Left renal pelvis (tissue), 4 donors: ENCODE results near the gene WWOX. TPM values are rescaled to one million over a fixed set of nuclear protein-coding genes. Genes with fewer than 3 reads are reported as not detected.

Source experiments
- DNase-seq, 4 donors: peaks; one replicate each; pipeline ENCODE4 v3.0.0-alpha.2; 2013; ENCODE audit warnings: low read depth in 4 of 4, low spot score in 3 of 4
- polyA plus RNA-seq, 4 donors: library from polyadenylated mRNA; unstranded; fragments of 120-200 nt; gene quantifications; one replicate each; pipeline ENCODE4 v1.2.1, GENCODE V29; 2013; ENCODE audit not compliant: insufficient read length in 4 of 4

Gene WWOX
- polyA plus RNA-seq, 4 donors, result 19.6 to 43.2 (median 39.7) TPM

GRCh38 chr16:79158337-79158736 is 1058.9 kb downstream of the WWOX start:
- DNase-seq, result no peak

GRCh38 chr16:79159261-79160049 is 1060.0 kb downstream of the WWOX start:
- DNase-seq, result no peak

DNA sequence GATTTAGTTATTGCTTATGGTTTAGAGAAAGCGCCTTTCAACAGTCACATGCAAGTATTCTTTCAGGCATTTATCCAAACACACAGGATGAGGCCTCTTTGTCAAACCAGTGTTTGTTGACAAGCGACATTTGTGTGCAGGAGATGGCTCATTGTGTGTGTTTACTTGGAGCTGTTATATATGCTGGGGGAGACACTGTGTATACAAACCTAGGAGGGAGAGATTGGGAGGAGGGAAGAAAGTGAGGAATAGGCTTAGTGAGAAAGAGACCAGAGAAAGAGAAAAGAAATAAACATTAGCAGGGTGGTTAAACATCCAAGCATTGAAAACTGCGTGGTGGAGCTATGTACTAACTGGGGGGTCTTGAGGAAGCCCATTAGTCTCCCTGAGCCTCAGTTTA is 1063.5 kb downstream of the WWOX start:
- no peak for DNase-seq

GRCh38 chr16:79163691-79164387 is 1064.4 kb downstream of the WWOX start:
- no peak for DNase-seq

DNA sequence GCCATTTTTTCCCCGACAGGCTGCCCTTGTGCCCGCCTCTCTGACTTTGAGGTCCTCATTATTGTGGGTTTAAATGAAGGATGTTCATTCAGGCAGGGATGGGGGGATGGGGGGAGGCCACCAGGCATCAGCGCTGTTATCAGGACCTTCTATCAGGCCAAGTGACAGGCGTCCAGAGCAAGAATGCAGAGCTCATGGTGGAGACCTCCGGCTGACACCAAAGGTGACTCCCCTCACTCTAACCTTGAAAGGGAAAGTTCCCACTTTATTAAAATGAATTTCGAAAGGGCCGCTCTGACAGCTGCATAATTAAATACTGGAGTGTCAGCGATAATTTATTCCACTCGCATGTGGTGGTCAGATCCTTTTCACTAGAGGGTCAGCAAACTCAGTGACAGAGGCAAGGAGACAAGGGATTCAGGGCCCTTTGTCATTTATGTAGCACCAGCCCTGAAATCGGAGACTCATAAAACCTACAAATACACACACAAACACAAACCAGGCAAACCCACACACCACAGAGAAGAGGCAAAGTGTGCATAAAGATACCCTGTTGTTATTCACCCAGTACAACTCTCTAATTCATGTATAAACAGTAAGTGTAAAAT is 1065.0 kb downstream of the WWOX start:
- DNase-seq, result no peak

- no peak for DNase-seq
Observed at GRCh38 chr16:79165079-79165478, 1065.6 kb downstream of the WWOX start.

DNA sequence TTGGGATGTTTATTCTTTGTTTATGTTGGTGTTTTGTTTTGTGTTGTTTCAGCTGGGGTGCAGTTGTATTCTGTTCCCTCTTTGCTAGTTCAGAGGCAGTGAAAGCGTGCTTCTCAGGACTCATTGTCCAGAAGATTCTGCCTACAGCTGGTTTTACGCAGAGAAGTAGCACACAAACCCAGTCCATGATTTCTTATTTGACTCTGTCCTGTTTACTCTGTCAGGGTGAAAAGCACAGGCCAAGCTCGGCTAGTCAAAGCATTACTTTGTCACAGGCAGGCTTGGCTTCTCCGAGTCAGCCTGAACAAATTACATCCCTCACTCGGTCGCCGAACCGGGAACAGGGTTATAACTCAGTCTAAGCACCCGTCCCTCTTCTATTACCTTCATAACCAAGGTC is 1066.1 kb downstream of the WWOX start:
- DNase-seq, result peak in 3 of 4 donors; percentile 39 to 55 (median 42)

DNA sequence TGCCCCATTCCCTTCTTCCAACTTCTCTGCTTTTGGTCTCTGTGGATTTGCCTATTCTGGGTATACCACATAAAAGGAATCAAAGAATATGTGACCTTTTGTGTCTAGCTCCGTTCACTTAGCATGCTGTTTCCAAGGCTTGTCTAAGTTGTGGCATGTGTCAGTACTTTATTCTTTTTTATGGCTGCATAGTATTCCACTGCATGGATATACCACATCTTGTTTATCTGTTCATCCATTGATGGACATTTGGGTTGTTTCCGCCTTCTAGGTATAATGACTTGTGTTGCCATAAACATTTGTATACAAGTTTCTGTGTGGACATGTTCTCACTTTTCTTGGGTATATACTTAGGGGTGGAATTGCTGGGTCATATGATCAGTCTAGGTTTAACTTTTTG is 1068.4 kb downstream of the WWOX start:
- DNase-seq, result no peak

DNA sequence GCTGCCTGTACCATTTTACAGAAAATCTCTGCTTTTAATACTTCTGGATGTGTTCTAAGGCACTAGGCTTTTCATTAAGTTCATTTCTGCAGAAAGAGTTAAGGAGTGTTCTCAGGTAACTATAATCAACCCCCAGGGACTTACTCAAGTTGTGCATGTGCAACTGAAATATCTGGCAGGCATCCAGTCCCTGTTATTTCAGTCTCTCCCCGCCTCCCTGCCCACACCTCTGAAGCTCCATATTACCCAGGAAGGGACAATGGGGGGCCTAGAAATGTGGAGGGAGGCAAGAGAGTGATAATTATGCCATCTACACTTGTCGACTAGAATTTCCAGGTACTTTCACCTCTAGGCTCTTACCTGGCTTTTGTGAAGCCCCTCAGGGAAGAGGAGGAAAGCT is 1068.9 kb downstream of the WWOX start:
- no peak for DNase-seq

GRCh38 chr16:79169239-79169638 is 1069.8 kb downstream of the WWOX start:
- DNase-seq, result no peak

- DNase-seq, result no peak
Observed at GRCh38 chr16:79170555-79171246, 1071.2 kb downstream of the WWOX start.

DNA sequence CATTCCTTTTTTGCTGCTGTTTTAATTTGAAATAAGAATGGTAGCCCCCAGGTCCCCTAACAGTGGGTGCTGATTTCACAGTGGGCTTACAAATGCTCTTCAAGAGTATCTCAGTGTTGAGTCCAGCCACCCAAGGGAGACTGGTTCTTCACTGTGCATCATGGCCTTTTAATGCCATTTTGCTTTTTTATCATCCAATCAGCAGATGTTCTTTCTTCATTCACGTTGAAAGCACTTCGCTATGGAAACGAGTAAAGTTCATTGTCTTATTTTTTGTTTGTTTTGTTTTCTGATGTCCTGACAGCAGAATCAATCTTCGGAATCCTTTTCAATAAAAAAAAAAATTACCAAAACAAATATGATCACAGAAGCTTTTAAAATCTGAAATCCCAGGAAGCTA is 1072.0 kb downstream of the WWOX start:
- DNase-seq, result no peak

GRCh38 chr16:79171931-79172705 is 1072.7 kb downstream of the WWOX start:
- peak in 1 of 4 donors; percentile 27 for DNase-seq

- DNase-seq, result no peak
Observed at GRCh38 chr16:79172976-79173500, 1073.6 kb downstream of the WWOX start.

- no peak for DNase-seq
Observed at GRCh38 chr16:79173919-79174318, 1074.5 kb downstream of the WWOX start.

GRCh38 chr16:79175286-79176057 is 1076.0 kb downstream of the WWOX start:
- no peak for DNase-seq

DNA sequence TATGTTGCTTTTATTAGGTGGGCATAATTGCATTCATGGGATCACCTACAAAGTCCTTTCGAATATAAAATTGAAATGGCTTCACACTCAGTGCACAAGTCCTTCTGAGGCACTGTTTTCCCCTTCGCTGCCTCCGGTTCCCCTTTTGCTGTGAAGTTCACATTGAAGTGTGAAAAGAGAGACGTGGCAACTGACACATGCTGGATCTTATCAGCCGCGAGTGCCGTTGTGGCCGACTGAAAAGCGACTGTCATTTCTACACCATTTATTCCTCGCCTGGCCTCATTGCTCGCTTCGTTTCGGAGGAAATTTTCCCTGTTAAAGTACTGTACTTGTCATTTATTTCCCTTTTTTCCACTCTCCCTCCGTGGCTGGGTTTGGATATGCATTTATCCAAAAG is 1077.6 kb downstream of the WWOX start:
- no peak for DNase-seq

DNA sequence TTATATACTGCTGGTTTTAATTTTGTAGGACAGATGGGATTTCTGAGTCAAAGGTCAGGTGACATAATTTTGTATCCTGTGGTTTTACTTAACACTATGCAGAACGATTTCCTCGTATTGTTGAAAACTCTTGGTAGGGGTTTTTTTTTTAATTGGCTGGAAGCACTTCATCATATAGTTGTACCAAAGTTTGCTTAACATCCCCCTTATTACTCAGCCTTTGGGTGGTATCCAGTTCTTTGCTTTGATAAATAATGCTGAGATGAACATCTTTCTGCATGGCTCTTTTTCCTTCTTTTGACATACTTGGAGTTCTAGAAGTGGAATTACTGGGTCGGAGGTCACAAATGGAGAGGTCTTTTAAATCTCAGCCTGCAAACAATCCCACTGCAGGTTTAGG is 1082.0 kb downstream of the WWOX start:
- no peak for DNase-seq

GRCh38 chr16:79182616-79183015 is 1083.2 kb downstream of the WWOX start:
- no peak for DNase-seq
